HG03060 (cell line): ENCODE data around the gene TMCC1.
"Not testable (repeated sequence)": the region's sequence is repeated elsewhere in the genome, so short reads cannot be mapped to it uniquely, and the experiment has no call there.

Experiments
- ATAC-seq: cut with Tn5 transposase; IDR thresholded peaks from one replicate; pipeline ENCODE4 v1.9.1; 2021; ENCODE audit warnings: low read depth, moderate number of reproducible peaks; ENCODE audit not compliant: unreplicated experiment

TMCC1 gene

GRCh38 chr3:129736070-129736469 lies 157.4 kb downstream of the TMCC1 start:
- ATAC-seq = no peak

DNA sequence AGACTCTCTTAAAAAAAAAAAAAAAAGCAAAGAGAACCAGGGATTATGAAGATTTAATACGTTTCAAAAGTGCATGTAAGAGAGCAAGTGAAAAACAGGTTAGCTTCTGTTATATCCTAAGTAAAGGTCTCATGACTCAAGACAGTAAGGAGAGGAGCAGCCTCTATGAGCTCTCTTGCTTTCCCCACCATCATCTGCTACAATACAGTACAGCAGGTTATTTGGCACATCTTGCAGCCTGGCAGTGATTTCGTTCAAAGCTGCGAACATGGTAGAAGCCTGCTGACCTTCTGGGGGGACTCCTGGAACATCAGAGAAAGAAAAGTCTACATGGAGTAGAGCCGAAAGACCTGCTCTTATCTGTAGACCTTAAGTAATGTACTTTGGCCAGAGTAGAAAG lies 157.9 kb downstream of the TMCC1 start:
- no peak for ATAC-seq

- ATAC-seq = no peak
Measured at GRCh38 chr3:129734449-129734848, 159.1 kb downstream of the TMCC1 start.

DNA sequence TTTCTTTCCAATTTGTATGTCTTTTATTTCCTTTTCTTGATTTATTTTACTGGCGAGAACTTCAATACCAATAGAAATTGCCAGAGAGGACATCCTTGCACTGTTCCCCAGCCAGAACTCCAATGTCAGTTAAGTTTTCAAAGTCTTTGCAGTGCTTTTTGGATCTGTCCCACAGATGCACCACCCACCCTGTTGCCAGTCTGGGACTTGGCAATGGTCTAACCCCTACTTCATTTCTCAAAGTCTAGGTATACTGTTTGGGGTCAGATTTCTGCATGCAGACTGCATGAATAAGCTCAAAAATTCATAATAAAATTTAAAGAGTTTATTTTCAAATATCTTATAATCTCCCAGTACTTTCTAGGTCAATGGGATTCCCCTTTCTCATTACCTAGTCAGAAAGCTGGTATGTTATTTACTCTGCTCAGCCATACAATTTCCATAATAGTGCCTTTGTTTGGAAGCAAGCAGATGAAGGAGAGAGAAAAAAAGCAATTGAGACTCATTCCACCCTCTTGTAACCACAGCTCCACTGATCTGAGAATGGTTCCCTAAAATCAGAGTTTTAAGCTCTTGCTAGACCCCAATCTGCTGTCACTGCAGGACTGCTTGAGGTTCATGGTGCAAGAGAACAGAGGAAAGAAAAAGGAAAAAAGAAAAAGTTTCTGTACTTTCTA lies 161.2 kb downstream of the TMCC1 start:
- no peak for ATAC-seq

DNA sequence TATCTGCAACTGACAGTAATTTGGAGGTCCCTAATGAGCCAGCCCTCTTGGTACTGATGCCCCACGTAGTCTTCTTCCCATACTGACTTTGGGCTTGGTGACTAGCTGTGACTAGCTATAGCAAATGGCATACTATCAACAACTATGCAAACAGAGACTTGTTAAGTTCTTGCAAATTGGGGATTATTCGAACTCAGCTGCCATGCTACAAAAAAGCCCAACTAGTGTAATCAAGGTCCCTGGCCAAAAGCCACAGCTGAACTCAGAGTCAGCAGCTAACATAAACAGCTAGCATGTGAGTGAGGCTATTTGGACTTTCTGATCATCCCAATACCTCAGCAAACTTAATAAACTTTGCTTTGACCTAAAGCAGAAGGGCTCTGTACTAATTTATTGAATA lies 165.8 kb downstream of the TMCC1 start:
- no peak for ATAC-seq

DNA sequence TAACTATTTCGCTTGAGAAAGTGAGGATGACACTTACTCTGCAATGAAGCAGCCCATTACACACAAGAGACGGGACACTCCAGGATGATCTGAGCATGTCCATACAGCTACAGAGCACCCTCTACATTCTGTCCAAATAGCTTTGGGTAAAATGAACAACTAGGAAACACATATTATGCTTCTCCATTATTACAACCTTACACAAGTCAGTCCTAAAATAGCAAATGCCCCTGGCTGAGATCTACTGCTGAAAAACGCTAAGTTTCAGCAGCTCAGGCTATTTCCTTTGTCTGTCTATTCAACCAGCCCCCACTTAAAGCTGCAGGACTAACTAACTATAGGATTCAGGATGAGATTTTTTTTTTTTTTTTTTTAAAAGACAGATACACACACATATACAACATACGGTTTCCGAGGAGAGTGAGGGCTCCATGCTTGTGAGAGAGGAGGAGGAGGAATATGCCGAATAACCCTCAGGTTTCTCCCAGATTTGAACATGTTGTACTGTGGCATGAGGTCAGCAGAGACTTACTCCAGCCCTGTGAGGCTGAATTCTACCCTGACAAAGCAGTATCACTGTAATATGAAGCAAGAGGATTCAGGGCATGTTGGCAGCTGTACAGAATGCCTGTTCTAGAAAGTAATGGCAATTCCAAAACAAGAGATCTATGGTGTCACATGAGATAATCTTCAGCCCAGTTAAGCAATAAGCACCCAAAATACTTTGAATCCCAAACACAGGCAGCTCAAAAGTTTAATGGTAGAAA lies 169.8 kb downstream of the TMCC1 start:
- no peak for ATAC-seq

GRCh38 chr3:129722527-129722926 lies 171.0 kb downstream of the TMCC1 start:
- ATAC-seq = no peak

DNA sequence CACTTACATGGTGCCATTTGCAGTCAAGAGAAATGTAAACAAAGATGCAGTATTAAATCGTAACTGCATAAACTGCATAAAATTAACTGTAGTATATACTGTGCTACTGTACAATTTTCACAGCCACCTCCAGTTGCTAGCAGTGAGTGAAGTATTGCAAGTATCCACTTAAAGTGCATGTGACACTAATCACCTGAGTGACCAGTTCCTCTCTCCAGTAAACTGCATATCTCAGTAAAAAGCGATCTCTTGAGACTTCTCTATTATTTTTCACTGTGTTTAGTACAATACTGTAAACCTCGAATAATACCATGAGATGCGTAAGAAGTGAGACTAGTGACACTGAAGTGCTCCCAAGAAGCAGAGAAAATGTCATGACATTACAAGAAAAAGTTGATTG lies 175.3 kb downstream of the TMCC1 start:
- ATAC-seq = no peak

GRCh38 chr3:129715854-129716253 lies 177.7 kb downstream of the TMCC1 start:
- ATAC-seq = no peak

- ATAC-seq = no peak
Measured at GRCh38 chr3:129708328-129708861, 185.1 kb downstream of the TMCC1 start.

- ATAC-seq = no peak
Measured at GRCh38 chr3:129705274-129705673, 188.2 kb downstream of the TMCC1 start.

- no peak for ATAC-seq
Measured at GRCh38 chr3:129703913-129704312, 189.6 kb downstream of the TMCC1 start.

GRCh38 chr3:129702934-129703712 lies 190.4 kb downstream of the TMCC1 start:
- no peak for ATAC-seq

- ATAC-seq = no peak
Measured at GRCh38 chr3:129701161-129701560, 192.3 kb downstream of the TMCC1 start.

- ATAC-seq = no peak
Measured at GRCh38 chr3:129699612-129700011, 193.9 kb downstream of the TMCC1 start.

GRCh38 chr3:129699199-129699598 lies 194.3 kb downstream of the TMCC1 start:
- ATAC-seq = no peak

DNA sequence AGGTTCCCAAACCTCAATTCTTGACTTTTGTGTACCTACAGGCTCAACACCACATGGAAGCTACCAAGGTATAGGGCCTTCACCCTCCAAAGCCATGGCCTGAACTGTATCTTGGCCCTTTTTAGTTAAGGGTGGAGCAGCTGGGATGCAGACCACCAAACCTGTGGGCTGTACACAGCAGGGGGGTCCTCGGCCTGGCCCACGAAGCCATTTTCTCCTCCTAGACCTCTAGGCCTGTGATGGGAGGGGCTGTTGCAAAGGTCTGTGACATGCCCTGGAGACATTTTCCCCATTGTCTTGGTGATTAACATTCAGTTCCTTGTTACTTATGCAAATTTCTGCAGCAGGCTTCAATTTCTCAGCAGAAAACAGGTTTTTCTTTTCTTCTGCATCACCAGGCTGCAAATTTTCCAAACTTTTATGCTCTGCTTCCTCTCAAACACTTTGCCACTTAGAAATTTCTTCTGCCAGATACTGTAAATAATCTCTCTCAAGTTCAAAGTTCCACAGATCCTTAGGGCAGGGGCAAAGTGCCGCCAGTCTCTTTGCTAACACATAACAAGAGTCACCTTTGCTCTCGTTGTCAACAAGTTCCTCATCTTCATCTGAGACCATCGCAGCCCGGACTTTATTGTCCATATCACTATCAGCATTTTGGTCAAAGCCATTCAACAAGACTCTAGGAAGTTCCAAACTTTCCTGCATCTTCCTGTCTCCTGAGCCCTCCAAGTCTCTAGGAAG lies 196.1 kb downstream of the TMCC1 start:
- ATAC-seq = no peak

DNA sequence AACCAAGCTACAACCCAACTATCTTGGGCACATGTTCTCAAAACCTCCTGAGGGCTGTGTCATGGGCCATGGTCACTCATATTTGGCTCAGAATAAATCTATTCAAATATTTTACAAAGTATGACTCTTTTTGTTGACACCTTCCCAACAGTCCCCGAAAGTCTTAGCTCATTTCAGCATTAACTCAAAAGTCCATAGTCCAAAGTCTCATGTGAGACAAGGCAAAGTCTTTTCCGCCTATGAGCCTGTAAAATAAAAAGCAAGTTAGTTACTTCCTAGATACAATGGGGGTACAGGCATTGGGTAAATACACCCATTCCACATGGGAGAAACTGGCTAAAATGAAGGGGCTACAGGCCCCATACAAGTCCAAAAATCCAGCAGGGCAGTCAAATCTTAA lies 197.1 kb downstream of the TMCC1 start:
- ATAC-seq = not testable (repeated sequence)

GRCh38 chr3:129695230-129695629 lies 198.3 kb downstream of the TMCC1 start:
- ATAC-seq = no peak

- no peak for ATAC-seq
Measured at GRCh38 chr3:129694228-129694627, 199.3 kb downstream of the TMCC1 start.
